Right forelimb (tissue), 1 donor: ENCODE data around the gene LRATD1.
A peak's percentile ranks its signal among the peaks of the same experiment; 100 is the strongest.
"Not testable (repeated sequence)": the region's sequence is repeated elsewhere in the genome, so short reads cannot be mapped to it uniquely, and the experiment has no call there.

Experiments
- DNase-seq: peaks from one replicate; pipeline ENCODE4 v3.0.0-alpha.2; 2018

LRATD1 gene

GRCh38 chr2:14632133-14632936 lies at the start of gene LRATD1:
Gene LRATD1 (plus strand): TSS chr2:14632717. CDS start chr2:14633980, 1,263 bp downstream.
- peak; percentile 89 for DNase-seq

- no peak for DNase-seq
These were observed 49.5 kb upstream of the LRATD1 start for GRCh38 chr2:14583059-14583458.

GRCh38 chr2:14583802-14584201 lies 48.7 kb upstream of the LRATD1 start:
- no peak for DNase-seq

GRCh38 chr2:14587119-14587518 lies 45.4 kb upstream of the LRATD1 start:
- DNase-seq = no peak

GRCh38 chr2:14601156-14601770 lies 31.3 kb upstream of the LRATD1 start:
- no peak for DNase-seq

GRCh38 chr2:14602309-14602708 lies 30.2 kb upstream of the LRATD1 start:
- no peak for DNase-seq

- no peak for DNase-seq
These were observed 28.8 kb upstream of the LRATD1 start for GRCh38 chr2:14603676-14604075.

- DNase-seq = no peak
These were observed 24.3 kb upstream of the LRATD1 start for GRCh38 chr2:14608245-14608644.

GRCh38 chr2:14614017-14614416 lies 18.5 kb upstream of the LRATD1 start:
- no peak for DNase-seq

- DNase-seq = no peak
These were observed 17.4 kb upstream of the LRATD1 start for GRCh38 chr2:14615121-14615520.

GRCh38 chr2:14615760-14616159 lies 16.8 kb upstream of the LRATD1 start:
- no peak for DNase-seq

- no peak for DNase-seq
These were observed 16.2 kb upstream of the LRATD1 start for GRCh38 chr2:14616342-14616741.

GRCh38 chr2:14616950-14617349 lies 15.6 kb upstream of the LRATD1 start:
- no peak for DNase-seq

- no peak for DNase-seq
These were observed 13.1 kb upstream of the LRATD1 start for GRCh38 chr2:14619441-14619840.

GRCh38 chr2:14621114-14621513 lies 11.4 kb upstream of the LRATD1 start:
- DNase-seq = no peak

- no peak for DNase-seq
These were observed 10.5 kb upstream of the LRATD1 start for GRCh38 chr2:14621906-14622549.

GRCh38 chr2:14622550-14622939 lies 10.0 kb upstream of the LRATD1 start:
- not testable (repeated sequence) for DNase-seq

GRCh38 chr2:14623237-14623636 lies 9.3 kb upstream of the LRATD1 start:
- no peak for DNase-seq

- no peak for DNase-seq
These were observed 5.6 kb upstream of the LRATD1 start for GRCh38 chr2:14626873-14627272.

- no peak for DNase-seq
These were observed 3.6 kb upstream of the LRATD1 start for GRCh38 chr2:14628901-14629300.

GRCh38 chr2:14631406-14632040 lies 994 bp upstream of the LRATD1 start:
- no peak for DNase-seq

GRCh38 chr2:14633061-14633460 lies 544 bp downstream of the LRATD1 start:
- peak; percentile 49 for DNase-seq

- DNase-seq = peak; percentile 48
These were observed 1.1 kb downstream of the LRATD1 start for GRCh38 chr2:14633461-14634181.
